Measurements from ENCODE around the gene TGFB3.

GRCh38 chr14:75970989-75971388 lies 10.8 kb downstream of the TGFB3 start:
- no peak for TF ChIP-seq CTCF (IDR thresholded peaks at IDR 0.05)
- TF ChIP-seq CREM (CRISPR knock-in tag; IDR thresholded peaks at IDR 0.05): no peak
- TF ChIP-seq FOXJ3 (CRISPR knock-in tag; IDR thresholded peaks at IDR 0.05; ENCODE audit: borderline replicate concordance): no peak
- no peak for TF ChIP-seq MAX (CRISPR knock-in tag; IDR thresholded peaks at IDR 0.05)
- no peak for TF ChIP-seq MYBL2 (CRISPR knock-in tag; IDR thresholded peaks at IDR 0.05)
- no peak for TF ChIP-seq IRF1 (CRISPR knock-in tag; IDR thresholded peaks at IDR 0.05)
- no peak for TF ChIP-seq SMAD3 (CRISPR knock-in tag; IDR thresholded peaks at IDR 0.05; ENCODE audit: borderline replicate concordance)
- no peak for TF ChIP-seq ZNF532 (CRISPR knock-in tag; IDR thresholded peaks at IDR 0.05; ENCODE audit: borderline replicate concordance)
- TF ChIP-seq JUN (CRISPR knock-in tag; IDR thresholded peaks at IDR 0.05): no peak
- no peak for TF ChIP-seq ESRRA (CRISPR knock-in tag; IDR thresholded peaks at IDR 0.05; ENCODE audit: borderline replicate concordance)
- TF ChIP-seq ZNF281 (CRISPR knock-in tag; IDR thresholded peaks at IDR 0.05): no peak
- TF ChIP-seq NFE2L1 (CRISPR knock-in tag; IDR thresholded peaks at IDR 0.05): no peak
- no peak for TF ChIP-seq PRDM15 (CRISPR knock-in tag; IDR thresholded peaks at IDR 0.05)
- TF ChIP-seq ATF2 (CRISPR knock-in tag; IDR thresholded peaks at IDR 0.05; ENCODE audit: borderline replicate concordance, low read depth): no peak

All from WTC11 (cell line).